HG02884 (cell line): ENCODE data around the gene GPR68.

Experiments used
- ATAC-seq: cut with Tn5 transposase; IDR thresholded peaks from one replicate; pipeline ENCODE4 v1.9.1; 2021; ENCODE audit warnings: mild to moderate bottlenecking, moderate library complexity; ENCODE audit not compliant: unreplicated experiment

Gene GPR68, protein sequence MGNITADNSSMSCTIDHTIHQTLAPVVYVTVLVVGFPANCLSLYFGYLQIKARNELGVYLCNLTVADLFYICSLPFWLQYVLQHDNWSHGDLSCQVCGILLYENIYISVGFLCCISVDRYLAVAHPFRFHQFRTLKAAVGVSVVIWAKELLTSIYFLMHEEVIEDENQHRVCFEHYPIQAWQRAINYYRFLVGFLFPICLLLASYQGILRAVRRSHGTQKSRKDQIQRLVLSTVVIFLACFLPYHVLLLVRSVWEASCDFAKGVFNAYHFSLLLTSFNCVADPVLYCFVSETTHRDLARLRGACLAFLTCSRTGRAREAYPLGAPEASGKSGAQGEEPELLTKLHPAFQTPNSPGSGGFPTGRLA

DNA sequence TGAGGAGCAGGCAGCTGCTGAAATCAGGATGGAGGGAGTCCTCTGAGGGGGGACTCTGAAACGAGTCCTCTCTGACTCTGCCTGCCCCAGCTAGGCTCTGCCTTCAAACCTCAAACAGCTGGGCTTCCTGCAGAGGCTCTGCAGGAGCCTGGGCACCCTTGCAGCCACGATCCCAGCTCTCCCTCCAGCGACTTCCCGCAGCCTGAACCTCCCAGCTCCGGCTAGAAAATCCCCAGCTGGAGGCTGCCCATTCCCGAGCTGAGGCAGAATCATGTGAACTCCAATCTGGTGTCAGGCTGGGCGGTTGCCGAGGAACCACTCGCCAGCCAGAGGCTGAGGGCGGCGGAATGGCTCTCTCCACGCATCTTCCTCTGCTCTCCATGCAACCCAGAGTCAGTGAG, at the start of gene GPR68:
GPR68 (minus strand) TSS at position 204 of the 401 bp plus-strand sequence. CDS start 9,654 bp downstream, outside the sequence.
- no peak for ATAC-seq

DNA sequence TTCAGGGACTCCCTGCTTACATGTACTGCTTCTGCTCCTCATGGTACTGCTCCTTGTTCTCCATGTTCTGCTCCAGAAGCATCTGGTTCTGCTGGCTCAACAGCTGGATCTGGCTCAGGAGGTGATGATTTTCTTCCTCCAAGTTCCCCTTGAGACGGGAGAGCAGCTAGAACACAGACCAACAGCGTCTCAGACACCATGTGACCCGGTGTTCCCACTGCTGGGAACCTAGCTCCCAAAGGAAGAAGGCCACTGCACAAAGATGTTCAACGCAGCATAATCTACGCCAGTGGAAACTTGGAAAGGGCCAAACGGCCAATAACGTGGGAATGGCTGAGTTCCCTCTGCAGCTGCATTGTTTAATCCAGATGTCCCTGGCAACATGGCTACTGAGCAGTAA, 49.6 kb upstream of the GPR68 start:
- no peak for ATAC-seq

DNA sequence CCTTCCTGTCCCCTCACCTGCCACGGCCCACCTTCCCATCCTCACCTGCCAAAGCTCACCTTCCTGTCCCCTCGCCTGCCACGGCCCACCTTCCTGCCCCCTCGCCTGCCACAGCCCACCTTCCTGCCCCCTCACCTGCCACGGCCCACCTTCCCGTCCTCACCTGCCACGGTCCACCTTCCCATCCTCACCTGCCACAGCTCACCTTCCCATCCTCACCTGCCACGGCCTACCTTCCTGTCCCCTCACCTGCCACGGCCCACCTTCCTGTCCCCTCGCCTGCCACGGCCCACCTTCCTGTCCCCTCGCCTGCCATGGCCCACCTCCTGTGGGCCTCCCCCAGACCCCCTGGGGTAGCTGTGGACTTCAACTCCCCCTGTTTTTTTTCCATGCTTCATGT, 48.8 kb upstream of the GPR68 start:
- ATAC-seq = no peak

DNA sequence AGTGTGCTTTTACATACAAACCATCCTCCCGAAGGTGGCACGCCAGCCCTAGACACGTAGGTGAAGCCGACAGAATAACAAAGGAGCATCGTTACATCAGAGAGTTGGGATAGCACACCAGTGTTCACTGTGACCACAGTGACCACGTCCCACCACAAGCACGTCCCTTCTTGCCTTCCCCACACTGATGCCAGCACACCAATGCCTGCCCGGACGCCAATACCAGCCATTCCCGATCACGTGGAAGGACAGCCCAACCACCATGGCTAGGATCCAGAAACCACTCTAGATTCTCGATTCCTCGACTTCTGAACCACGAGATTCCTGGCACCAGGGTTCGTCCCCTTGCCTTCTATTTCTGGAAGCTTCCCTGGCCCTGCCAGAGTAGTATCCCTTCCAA, 48.0 kb upstream of the GPR68 start:
- ATAC-seq = no peak

DNA sequence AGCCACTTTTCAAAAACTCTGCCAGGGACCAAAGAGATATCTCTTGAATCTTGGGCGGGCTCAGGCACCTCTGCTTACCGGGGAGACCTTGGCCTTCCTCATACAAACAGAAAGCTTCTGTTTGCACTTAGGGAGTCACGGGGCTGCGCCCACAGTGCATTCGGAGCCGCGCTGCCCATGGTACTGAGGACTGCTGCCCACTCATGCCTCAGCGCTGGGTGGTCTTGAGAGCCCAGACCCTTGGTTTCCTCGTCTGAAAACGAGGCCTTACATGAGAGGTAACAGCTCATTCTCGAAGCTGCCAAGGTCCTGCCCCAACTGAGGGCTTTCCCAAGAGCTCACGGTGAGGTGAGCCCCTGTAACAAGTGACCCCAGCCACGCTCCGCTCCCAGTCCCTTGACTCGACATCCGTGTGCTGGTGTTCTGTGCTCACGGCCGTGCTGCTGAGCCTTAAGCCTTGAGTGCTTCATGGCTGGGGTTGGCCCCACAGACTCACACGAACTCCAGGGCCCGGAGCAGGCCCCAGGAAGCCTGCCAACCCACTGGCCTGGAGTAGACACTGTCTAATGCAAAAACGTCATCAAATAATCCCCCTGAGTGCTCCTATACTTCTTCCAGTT, 47.4 kb upstream of the GPR68 start:
- no peak for ATAC-seq

DNA sequence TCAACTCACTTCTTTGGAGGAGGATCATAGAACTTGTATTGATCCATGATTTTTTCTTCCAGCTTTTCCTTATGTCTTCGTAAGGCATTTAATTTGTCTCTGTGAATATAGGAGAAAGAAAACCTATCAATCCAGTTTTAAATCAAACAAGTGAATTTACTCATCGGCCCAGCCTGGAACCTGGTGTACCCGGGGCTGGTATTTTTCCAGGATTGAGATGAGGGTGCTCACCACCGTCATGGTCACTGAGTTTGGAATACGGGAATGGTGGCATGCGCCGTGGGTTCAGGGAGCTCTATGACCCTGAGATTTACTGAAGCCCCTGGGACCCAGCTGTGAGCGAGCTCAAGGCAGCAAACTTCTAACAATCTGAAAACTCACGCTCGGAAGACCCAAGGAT, 46.5 kb upstream of the GPR68 start:
- ATAC-seq = no peak

DNA sequence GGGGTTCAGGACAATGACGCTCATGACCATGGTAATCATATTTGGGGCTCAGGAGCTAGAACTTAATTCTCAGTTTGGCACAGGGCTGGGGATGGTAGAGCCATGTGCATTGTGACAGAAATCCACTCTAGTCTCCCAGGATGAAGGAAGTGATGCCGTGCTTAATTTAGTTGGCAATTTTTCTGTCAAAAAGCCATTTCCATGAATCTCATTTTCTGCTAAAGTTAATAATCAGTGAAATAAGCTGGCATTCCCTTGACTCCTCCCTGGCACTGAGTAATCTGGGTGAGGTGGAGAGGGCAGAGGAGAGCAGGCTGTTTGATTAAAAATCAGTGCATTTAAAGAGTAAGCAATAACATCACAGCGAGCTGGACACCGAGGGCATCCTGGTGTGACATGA, 45.0 kb upstream of the GPR68 start:
- no peak for ATAC-seq

DNA sequence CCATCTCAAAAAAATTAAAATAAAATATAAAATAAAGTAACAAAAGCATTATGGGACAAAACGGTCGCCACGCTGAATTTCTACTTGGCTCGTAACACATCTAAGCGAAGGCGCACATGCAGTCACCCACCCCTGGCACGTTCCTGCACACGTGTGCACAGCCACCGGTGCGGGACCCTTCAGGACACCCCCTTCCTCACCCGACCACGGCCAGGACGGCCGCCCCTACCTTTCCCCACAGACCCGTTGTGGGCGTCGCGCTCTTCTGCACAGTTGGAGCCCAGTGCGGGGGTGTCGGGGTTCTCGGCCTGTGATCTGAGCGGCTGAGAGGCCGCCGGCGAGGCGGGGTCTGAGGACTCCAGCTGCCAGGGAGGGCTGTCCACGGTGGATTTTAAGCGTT, 44.4 kb upstream of the GPR68 start:
- no peak for ATAC-seq

DNA sequence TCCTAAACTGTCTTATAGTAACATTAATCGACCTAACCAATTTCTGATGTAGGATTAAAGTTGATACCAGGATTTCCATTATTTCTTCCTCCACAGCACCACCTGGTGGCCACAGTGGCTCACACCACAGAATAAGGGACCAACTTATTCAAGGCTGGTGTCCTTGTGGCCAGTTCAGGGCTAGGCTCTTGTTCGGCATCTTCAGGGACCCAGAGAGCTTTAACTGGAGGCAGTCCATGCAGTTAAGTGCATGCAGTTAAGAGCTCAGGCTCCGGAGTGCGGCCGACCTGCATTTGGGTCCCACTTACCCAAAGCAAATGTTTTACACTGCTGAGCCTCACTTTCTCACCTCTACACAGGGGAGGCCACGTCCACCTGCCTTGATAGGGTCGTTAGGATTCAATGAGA, 42.0 kb upstream of the GPR68 start:
- ATAC-seq = peak; percentile 55

DNA sequence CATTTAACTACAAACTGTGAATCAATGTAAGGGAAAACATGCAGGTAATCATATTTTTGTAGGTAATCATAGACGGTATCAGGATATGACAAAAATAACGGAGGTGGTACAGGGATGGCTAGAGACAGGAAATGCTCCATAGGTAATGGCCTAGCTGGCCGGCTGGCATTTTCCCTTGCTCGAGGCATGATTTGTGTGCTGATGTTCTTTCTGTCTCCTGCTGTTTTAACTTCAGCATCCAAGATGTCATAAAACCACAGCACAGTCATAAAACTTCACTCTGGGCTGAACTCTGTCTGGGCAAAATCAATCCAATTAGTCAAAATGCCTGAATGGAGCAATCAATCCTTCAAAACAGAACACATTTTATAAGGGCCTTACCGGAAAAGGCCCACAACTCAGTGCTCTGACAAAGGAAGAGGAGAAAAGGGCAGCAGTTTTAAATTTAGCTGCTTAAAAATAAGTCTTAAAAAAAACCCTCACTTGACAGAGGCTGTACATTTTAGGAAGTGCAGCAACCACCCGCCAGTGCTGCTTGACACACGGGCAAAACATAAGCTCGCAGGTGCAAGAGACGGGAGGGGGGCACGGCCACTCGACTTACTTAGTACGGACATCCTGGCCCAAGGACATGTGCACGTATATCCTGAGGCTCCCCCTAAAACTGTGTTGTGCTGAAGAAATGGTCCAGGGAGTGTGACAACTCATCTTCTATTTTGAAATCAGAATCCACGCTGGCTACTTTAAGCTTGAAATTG, 40.5 kb upstream of the GPR68 start:
- no peak for ATAC-seq

DNA sequence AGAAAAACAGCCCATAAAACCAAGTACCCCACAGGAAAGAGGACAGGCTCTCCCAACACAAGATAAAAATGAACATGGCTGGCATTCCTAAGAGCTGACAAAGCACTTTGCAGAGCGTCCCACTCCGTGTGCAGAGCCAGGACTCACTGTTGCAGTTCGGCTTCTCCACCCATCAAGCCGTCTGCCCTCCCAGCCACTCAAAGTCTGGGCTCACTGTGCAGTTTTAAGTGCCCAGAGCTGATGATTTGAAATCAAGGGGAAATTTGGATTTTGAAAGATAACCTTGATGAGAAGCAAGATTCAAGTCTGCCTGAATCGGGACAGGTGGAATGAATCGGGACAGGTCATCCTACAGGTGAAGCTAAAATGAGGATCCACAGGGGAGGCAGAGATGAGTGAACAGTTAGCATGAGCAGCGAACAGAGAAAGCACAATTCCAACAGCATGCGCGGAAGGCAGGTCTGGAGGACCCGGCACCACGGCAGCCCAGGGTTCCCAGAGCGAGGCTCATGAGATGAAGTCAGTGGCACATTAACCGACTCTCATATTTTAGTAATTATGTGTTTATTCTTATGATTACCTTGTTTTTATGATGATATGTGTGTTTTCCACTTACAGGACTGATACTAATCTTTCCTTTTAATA, 39.8 kb upstream of the GPR68 start:
- ATAC-seq = no peak

DNA sequence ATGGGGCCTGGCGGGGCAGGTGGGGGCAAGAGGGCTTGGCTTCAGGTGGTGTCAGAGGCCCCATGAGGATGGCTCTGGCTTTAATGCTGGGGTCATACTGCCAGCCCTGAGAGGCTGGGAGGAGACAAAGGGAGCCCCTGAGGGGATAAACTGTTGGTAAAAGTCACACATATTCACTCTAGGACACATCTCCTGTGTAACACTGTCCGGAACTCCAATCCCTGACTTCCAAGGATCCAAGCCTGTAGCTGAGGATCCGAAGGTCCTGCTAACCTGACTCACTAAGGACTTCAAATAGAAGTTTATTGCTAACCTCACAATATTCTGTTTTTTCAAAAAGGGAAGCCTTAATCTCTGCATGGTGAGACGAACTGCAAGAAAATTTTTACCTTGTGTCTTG, 39.2 kb upstream of the GPR68 start:
- no peak for ATAC-seq

DNA sequence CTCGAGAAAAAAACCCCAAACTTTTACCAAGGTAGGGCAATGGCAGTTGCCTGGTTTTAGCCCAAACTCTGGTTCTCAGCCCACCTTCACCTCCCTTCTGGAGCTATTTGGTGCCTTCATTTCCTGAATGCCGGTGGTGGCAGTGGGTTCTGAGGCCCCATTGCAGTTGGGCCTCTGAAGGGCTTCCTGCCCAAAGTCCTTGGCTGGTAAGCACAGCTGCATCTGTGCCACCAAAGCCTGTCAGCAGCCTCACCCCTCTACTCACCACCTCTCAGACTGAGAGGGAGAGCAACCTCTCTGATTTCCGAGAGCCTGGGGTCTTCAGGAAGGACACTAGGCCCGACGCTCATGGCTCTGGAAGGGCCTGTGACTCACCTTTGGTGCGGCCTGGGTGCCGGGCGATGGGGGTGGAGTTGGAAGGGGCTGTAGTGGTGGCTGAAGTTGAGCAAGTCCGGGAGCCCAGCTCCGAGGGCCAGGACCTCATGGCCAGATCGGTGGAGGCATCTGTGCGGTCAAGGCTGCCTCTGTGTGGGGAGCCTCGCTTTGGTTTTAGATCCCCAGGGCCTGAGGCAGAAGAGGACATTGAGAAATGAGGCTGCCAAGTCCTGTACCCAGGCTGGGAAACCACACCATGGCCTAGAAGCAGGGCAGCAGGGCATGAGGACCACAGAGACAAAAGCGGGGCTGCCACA, 38.6 kb upstream of the GPR68 start:
- ATAC-seq = no peak

DNA sequence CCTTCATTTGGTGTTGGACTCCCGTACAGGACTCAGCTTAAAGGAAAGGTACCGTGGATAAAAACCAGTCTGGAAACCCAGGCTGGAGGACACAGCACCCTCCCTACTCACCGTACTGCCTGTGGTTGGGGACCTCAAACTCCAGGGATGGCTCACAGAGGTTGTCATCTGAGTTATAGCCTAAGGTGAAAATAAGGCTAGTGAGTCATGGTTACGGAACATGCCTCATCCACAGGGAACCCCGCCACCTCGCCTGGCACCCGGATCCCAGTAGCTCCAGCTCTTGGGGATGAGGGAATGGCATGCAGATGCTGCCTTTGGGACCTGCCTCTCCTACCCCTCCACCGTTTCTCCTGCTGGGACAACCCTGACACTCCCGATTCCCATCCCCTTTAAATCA, 36.8 kb upstream of the GPR68 start:
- no peak for ATAC-seq

DNA sequence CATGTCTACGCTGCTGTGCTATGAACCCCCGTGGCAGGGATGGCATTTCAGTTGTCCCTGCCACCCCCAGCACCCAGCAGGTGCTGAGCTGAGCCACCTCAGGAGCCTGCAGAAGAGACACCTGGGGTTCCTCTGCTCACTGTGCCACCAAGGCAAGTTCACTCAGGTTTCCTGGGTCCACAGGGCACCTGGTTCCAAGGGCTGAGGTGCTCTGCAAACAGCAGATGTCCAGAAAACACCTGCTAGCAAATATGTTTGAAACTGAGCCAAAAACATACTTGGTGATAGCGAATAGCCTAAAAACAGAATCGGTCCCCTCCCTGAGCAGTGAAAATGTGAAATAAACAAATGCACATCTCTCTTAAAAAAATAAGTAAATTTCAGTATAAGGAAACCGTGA, 35.6 kb upstream of the GPR68 start:
- ATAC-seq = no peak

DNA sequence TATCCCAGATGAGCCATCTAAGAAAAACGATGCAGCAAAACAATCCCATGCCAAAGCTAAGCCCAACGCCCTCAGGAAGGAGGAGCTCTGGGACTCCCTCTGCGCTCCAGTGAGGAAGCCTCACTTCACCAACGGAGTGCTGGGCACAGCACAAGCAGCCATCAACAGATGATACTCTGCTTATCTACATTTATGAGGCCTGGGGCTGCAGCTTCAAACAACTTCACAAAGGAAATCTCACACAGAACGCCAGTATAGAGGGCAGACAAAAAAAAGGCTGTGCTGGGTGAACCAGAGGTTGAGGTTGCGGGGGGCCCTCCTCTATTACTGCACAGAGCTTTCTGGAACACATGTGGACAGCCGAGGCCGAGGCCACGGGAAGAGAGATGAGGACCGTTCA, 34.9 kb upstream of the GPR68 start:
- ATAC-seq = no peak

DNA sequence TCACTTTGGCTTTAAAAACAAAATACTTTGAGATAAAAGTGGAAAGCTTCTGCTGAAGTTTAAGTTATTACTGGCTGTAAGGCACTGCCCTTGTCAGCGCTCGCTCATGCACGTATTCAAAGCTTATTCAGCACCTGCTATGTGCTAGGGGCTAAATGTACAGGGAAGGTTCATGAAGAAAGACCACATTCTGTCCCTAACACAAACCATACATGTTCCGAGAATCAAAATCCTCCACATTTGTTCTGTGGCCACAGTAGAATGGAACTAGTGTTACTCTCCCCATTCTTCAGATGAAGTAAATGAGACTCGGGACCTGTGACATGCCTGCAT, 33.8 kb upstream of the GPR68 start:
- no peak for ATAC-seq

DNA sequence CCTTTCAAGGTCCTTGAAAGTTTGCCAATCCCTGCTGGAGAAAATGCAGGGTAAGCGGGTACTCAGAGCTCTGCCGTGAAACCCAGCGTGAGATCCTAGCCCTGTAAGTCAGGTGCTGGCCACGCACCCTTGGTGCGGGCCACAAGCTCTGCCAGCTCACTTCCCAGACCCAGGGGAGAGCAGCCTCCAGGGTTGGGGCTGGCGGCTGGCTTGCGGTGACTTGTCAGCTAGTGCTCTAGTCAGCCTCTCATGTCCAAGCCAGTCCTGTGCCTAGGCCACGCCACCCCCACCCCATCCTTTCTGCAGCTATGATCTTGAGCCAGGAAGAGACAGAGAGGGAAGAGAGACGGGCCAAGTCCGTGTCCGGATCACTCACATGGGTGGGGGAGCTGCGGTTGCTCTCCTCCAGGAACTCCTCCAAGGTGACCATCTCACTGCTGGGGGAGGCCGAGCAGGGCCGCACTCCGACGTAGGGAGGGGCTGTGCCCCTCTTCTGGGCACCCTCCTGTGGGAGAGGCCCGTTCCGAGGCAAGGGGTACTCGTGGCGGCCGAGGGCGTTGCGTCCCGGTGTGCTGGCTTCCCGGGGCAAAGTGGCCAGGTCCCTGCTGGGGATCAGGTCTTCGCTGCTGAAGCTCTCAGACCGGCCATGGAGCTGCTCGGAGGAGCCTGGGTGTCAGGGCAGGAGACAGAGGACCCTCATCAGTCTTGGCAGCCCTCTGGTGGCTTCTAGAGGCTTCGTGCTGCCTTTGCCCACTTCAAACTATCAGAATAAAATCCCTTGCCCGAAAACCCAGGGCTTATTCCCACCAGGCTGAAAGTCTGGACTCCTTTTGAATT, 33.3 kb upstream of the GPR68 start:
- no peak for ATAC-seq

DNA sequence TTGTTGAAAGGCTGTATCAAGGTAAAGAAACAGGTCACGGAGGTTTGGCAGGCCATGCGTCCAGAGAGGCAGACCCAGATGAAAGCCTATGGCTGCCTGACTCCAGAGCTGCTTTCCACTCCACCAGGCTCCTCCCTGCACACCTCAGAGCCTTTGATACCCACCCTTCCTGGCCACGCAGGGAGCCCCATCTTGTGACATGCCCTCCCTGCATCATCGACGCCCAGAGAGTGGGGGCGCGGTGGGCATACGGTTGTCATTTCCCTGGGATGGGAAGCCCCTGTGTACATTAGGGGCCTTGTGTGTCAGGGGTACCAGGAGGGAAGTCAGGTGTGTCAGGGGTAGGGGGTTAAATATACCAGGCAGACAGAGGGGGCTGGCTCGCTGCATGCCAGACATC, 30.3 kb upstream of the GPR68 start:
- no peak for ATAC-seq

DNA sequence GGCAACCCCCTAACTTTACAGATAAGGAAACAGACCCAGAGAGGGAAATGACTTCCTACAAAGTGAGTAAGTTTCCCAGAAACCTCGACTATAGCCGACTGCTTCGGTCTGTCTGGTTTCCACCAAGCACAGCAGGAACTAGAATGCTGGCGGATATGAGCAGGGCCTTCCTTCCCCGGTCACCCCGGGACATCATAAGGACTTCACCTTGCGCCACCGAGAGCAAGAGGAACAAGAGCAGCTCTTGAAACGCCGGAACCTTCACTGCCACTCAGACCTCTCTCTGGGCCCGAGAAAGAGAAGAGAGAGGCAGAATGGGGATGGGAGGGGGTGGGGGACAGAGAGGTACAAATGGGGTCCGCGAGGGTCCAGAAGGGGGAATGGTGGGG, 29.4 kb upstream of the GPR68 start:
- ATAC-seq = no peak
